ENCODE data around the gene RUNX2.

DNA sequence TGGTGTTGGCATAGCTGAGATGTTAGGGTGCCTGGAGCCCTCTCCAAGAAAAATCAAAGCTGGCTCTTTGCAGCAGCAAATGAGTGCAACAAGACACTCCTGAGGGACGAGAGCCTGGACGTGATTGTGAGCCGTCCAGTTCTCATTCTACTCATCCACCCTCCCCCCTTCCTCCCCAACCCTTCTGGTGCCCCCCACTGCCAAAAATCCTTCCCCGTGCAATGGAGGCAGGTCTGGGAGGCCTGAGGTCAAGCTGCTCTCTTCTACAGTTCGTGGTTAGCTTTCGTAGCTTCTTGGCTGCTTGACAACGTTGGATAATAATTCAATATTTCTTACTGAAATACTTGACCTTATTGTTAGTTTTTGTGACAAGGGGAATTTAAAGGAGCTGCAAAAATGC is 234.9 kb downstream of the RUNX2 start:
- TF ChIP-seq L3MBTL2 (conservative IDR thresholded peaks at IDR 0.05) (no peak), BHLHE40 (IDR thresholded peaks at IDR 0.05; ENCODE audit: borderline replicate concordance) (no peak), HDGF (IDR thresholded peaks at IDR 0.05; ENCODE audit: borderline replicate concordance) (no peak), ZNF384 (IDR thresholded peaks at IDR 0.05) (no peak)

All from HEK293T (cell line).